GM21717 (cell line): ENCODE measurements around the gene AR.

Experiments used
- ATAC-seq: cut with Tn5 transposase; IDR thresholded peaks from one replicate; pipeline ENCODE4 v1.9.1; 2021; ENCODE audit warnings: mild to moderate bottlenecking, moderate library complexity; ENCODE audit not compliant: unreplicated experiment

AR gene

GRCh38 chrX:67564475-67564874 lies 20.7 kb downstream of the AR start:
- no peak for ATAC-seq

- ATAC-seq, result no peak
Observed at GRCh38 chrX:67568769-67569168, 24.9 kb downstream of the AR start.

GRCh38 chrX:67570839-67571238 lies 27.0 kb downstream of the AR start:
- ATAC-seq, result no peak

- ATAC-seq, result no peak
Observed at GRCh38 chrX:67574696-67575095, 30.9 kb downstream of the AR start.

GRCh38 chrX:67582436-67582835 lies 38.6 kb downstream of the AR start:
- no peak for ATAC-seq

- no peak for ATAC-seq
Observed at GRCh38 chrX:67583171-67583570, 39.4 kb downstream of the AR start.

- no peak for ATAC-seq
Observed at GRCh38 chrX:67585401-67585800, 41.6 kb downstream of the AR start.

- ATAC-seq, result no peak
Observed at GRCh38 chrX:67587946-67588624, 44.3 kb downstream of the AR start.

GRCh38 chrX:67596839-67597790 lies 53.3 kb downstream of the AR start:
- ATAC-seq, result no peak

GRCh38 chrX:67599532-67599931 lies 55.7 kb downstream of the AR start:
- no peak for ATAC-seq

- no peak for ATAC-seq
Observed at GRCh38 chrX:67601771-67602170, 58.0 kb downstream of the AR start.

- ATAC-seq, result no peak
Observed at GRCh38 chrX:67604979-67605703, 61.3 kb downstream of the AR start.

- no peak for ATAC-seq
Observed at GRCh38 chrX:67607466-67607865, 63.6 kb downstream of the AR start.

GRCh38 chrX:67610282-67610681 lies 66.5 kb downstream of the AR start:
- no peak for ATAC-seq

- no peak for ATAC-seq
Observed at GRCh38 chrX:67612231-67612630, 68.4 kb downstream of the AR start.

- ATAC-seq, result no peak
Observed at GRCh38 chrX:67613366-67613765, 69.5 kb downstream of the AR start.

- ATAC-seq, result no peak
Observed at GRCh38 chrX:67613996-67614395, 70.2 kb downstream of the AR start.

- ATAC-seq, result no peak
Observed at GRCh38 chrX:67614423-67614822, 70.6 kb downstream of the AR start.

GRCh38 chrX:67619253-67619652 lies 75.4 kb downstream of the AR start:
- ATAC-seq, result peak; percentile 46

GRCh38 chrX:67622053-67622585 lies 78.3 kb downstream of the AR start:
- no peak for ATAC-seq

- ATAC-seq, result no peak
Observed at GRCh38 chrX:67624325-67624724, 80.5 kb downstream of the AR start.
